Mesenchymal stem cell (in vitro differentiated cells and primary cell): ENCODE data around the gene RHAG.
"Not testable (repeated sequence)": the region's sequence is repeated elsewhere in the genome, so short reads cannot be mapped to it uniquely, and the experiment has no call there.

Experiments
- DNase-seq: peaks from one replicate; pipeline ENCODE4 v3.0.0-alpha.2; 2013
- H2AFZ ChIP-seq: one replicate; pipeline ENCODE4 v1.6.1; 2013; ENCODE audit warnings: low read depth, mild to moderate bottlenecking, control low read depth, inconsistent platforms, low read length, moderate library complexity
- H2AK5ac ChIP-seq: 2 replicates; pipeline ENCODE4 v1.6.1; 2013; ENCODE audit warnings: low read length, moderate library complexity, mild to moderate bottlenecking, inconsistent platforms; ENCODE audit not compliant: severe bottlenecking
- H2BK120ac ChIP-seq: one replicate; pipeline ENCODE4 v1.6.1; 2013; ENCODE audit warnings: low read depth, mild to moderate bottlenecking, inconsistent platforms, low read length, moderate library complexity
- H2BK12ac ChIP-seq, 2 experiments: one replicate each; pipeline ENCODE4 v1.6.1; 2013; ENCODE audit warnings: inconsistent platforms in 2 of 2, low read length in 2 of 2, mild to moderate bottlenecking in 2 of 2, moderate library complexity in 2 of 2, control low read depth in 1 of 2
- H2BK15ac ChIP-seq: one replicate; pipeline ENCODE4 v1.6.1; 2013; ENCODE audit warnings: mild to moderate bottlenecking, low read depth, inconsistent platforms; ENCODE audit not compliant: poor library complexity, severe bottlenecking
- H2BK5ac ChIP-seq: 2 replicates; pipeline ENCODE4 v1.6.1; 2013; ENCODE audit warnings: low read depth, mild to moderate bottlenecking, low read length, control low read depth, inconsistent platforms; ENCODE audit not compliant: poor library complexity, severe bottlenecking
- H3K14ac ChIP-seq, 2 experiments: one replicate each; pipeline ENCODE4 v1.6.1; 2013; ENCODE audit warnings: inconsistent platforms in 2 of 2, low read length in 2 of 2, control low read depth in 1 of 2, mild to moderate bottlenecking in 1 of 2, moderate library complexity in 1 of 2
- H3K18ac ChIP-seq, 2 experiments: one replicate each; pipeline ENCODE4 v1.6.1; 2013; ENCODE audit warnings: inconsistent platforms in 2 of 2, low read length in 2 of 2, control low read depth in 1 of 2, low read depth in 1 of 2, mild to moderate bottlenecking in 1 of 2
- H3K23ac ChIP-seq, 2 experiments: one replicate each; pipeline ENCODE4 v1.6.1; 2013; ENCODE audit warnings: inconsistent platforms in 2 of 2, low read length in 2 of 2, mild to moderate bottlenecking in 2 of 2, moderate library complexity in 2 of 2, control low read depth in 1 of 2
- H3K27ac ChIP-seq: 2 replicates; pipeline ENCODE4 v1.5.1; 2013; ENCODE audit warnings: mild to moderate bottlenecking, moderate library complexity, low read length, control low read depth, inconsistent platforms; ENCODE audit not compliant: poor library complexity, severe bottlenecking
- H3K27me3 ChIP-seq, 2 experiments: 2 replicates each; pipeline versions ENCODE4 v1.6.1 to v1.7.0; 2013; ENCODE audit warnings: low read length in 2 of 2, mild to moderate bottlenecking in 2 of 2, moderate library complexity in 2 of 2, control low read depth in 1 of 2, inconsistent platforms in 1 of 2; ENCODE audit not compliant: control insufficient read depth in 1 of 2, insufficient read depth in 1 of 2
- H3K36me3 ChIP-seq, 2 experiments: 2 replicates each; pipeline versions ENCODE4 v1.6.1 to v1.7.0; 2013; ENCODE audit warnings: low read length in 2 of 2, control low read depth in 1 of 2, inconsistent platforms in 1 of 2, low read depth in 1 of 2, mild to moderate bottlenecking in 1 of 2; ENCODE audit not compliant: insufficient read depth in 2 of 2, control insufficient read depth in 1 of 2
- H3K4ac ChIP-seq, 2 experiments: one replicate each; pipeline ENCODE4 v1.6.1; 2013; ENCODE audit warnings: inconsistent platforms in 2 of 2, low read length in 2 of 2, mild to moderate bottlenecking in 2 of 2, moderate library complexity in 2 of 2, control low read depth in 1 of 2, low read depth in 1 of 2
- H3K4me1 ChIP-seq: 2 replicates; pipeline ENCODE4 v1.6.1; 2013; ENCODE audit warnings: low read depth, low read length, control low read depth; ENCODE audit not compliant: control insufficient read depth, insufficient read depth
- H3K4me2 ChIP-seq: 2 replicates; pipeline ENCODE4 v1.6.1; 2013; ENCODE audit warnings: low read length, mild to moderate bottlenecking, inconsistent platforms; ENCODE audit not compliant: poor library complexity, severe bottlenecking
- H3K4me3 ChIP-seq, 2 experiments: 2 replicates each; pipeline versions ENCODE4 v1.5.1 to v1.7.0; 2013; ENCODE audit warnings: low read length in 2 of 2, mild to moderate bottlenecking in 2 of 2, control low read depth in 1 of 2, low read depth in 1 of 2; ENCODE audit not compliant: insufficient read depth in 1 of 2
- H3K79me1 ChIP-seq: replicated peaks from 2 replicates; pipeline ENCODE4 v1.6.1; 2013; ENCODE audit warnings: mild to moderate bottlenecking, control low read depth, low read length, inconsistent platforms; ENCODE audit not compliant: poor library complexity, severe bottlenecking
- H3K9ac ChIP-seq: 2 replicates; pipeline ENCODE4 v1.7.0; 2013; ENCODE audit warnings: mild to moderate bottlenecking, low read length, moderate library complexity
- H3K9me3 ChIP-seq: 2 replicates; pipeline ENCODE4 v1.7.0; 2013; ENCODE audit warnings: mild to moderate bottlenecking, low read length; ENCODE audit not compliant: control insufficient read depth
- H4K8ac ChIP-seq: one replicate; pipeline ENCODE4 v1.6.1; 2013; ENCODE audit warnings: inconsistent platforms, mild to moderate bottlenecking, low read length, moderate library complexity
- H4K91ac ChIP-seq: one replicate; pipeline ENCODE4 v1.6.1; 2013; ENCODE audit warnings: mild to moderate bottlenecking, low read length, inconsistent platforms
- WGBS: methylation state at CpG from one replicate; pipeline ENCODE4 v1.1.7; 2013; ENCODE audit warnings: mixed read lengths; 5-methylcytosine and 5-hydroxymethylcytosine counted together

The RHAG gene

GRCh38 chr6:49626811-49627210 is 9.8 kb downstream of the RHAG start:
- 89% methylated on average over 3 of the region's 3 CpGs for WGBS
- Histone ChIP-seq H3K4me2 (no peak overlapping the region), H3K79me1 (no peaks in the 10 kb centered on the region), H3K4ac (no peak overlapping the region), H4K91ac (no peak overlapping the region), H2BK12ac (no peak overlapping the region), H3K9me3 (no peaks in the 10 kb centered on the region), H3K4me3 (no peak overlapping the region), H2BK15ac (no peak overlapping the region), H2BK5ac (no peak overlapping the region), H2AK5ac (no peak overlapping the region), H3K18ac (no peak overlapping the region), H3K9ac (no peak overlapping the region), H2BK120ac (no peak overlapping the region), H3K14ac (no peak overlapping the region), H3K36me3 (no peaks in the 10 kb centered on the region), H2AFZ (no peak overlapping the region), H3K4me1 (no peaks in the 10 kb centered on the region), H3K27ac (no peak overlapping the region), H3K23ac (no peak overlapping the region), H4K8ac (no peak overlapping the region), H3K27me3 (peaks cover 0 to 3% of the 10 kb centered on the region in 2 experiments)
- DNase-seq = no peak

- no peak overlapping the region for H2AFZ ChIP-seq
- no peak overlapping the region for H3K27ac ChIP-seq
- no peaks in the 10 kb centered on the region for H3K4me1 ChIP-seq
- no peak overlapping the region for H2BK15ac ChIP-seq
- no peak overlapping the region for H2AK5ac ChIP-seq
- no peak overlapping the region for H3K4me3 ChIP-seq
- no peak for DNase-seq
- no peak overlapping the region for H2BK120ac ChIP-seq
- H2BK5ac ChIP-seq = no peak overlapping the region
- H4K91ac ChIP-seq = no peak overlapping the region
- no peak overlapping the region for H3K9ac ChIP-seq
- H3K14ac ChIP-seq = no peak overlapping the region
- no peaks in the 10 kb centered on the region for H3K9me3 ChIP-seq
- peaks cover 0 to 8% of the 10 kb centered on the region in 2 experiments for H3K27me3 ChIP-seq
- no peak overlapping the region for H3K23ac ChIP-seq
- no peak overlapping the region for H3K4ac ChIP-seq
- H3K4me2 ChIP-seq = no peak overlapping the region
- no peak overlapping the region for H4K8ac ChIP-seq
- no peaks in the 10 kb centered on the region for H3K79me1 ChIP-seq
- H2BK12ac ChIP-seq = no peak overlapping the region
- no peak overlapping the region for H3K18ac ChIP-seq
- no peaks in the 10 kb centered on the region for H3K36me3 ChIP-seq
These were observed 18.4 kb downstream of the RHAG start for GRCh38 chr6:49618257-49618656.

GRCh38 chr6:49614144-49614543 is 22.5 kb downstream of the RHAG start:
- not testable (repeated sequence) for H3K27ac ChIP-seq, H4K91ac ChIP-seq, H3K4me1 ChIP-seq, H2BK120ac ChIP-seq, H4K8ac ChIP-seq, H2AK5ac ChIP-seq, H3K18ac ChIP-seq, H3K4ac ChIP-seq, H3K4me2 ChIP-seq, H3K9me3 ChIP-seq, H3K79me1 ChIP-seq, H2BK5ac ChIP-seq, H3K14ac ChIP-seq, H2BK12ac ChIP-seq, H3K23ac ChIP-seq, H2BK15ac ChIP-seq, DNase-seq, H3K36me3 ChIP-seq, H3K9ac ChIP-seq, H2AFZ ChIP-seq, H3K4me3 ChIP-seq
- WGBS = 83% methylated on average over 3 of the region's 5 CpGs
- peaks cover 3 to 10% of the 10 kb centered on the region in 2 experiments for H3K27me3 ChIP-seq

DNA sequence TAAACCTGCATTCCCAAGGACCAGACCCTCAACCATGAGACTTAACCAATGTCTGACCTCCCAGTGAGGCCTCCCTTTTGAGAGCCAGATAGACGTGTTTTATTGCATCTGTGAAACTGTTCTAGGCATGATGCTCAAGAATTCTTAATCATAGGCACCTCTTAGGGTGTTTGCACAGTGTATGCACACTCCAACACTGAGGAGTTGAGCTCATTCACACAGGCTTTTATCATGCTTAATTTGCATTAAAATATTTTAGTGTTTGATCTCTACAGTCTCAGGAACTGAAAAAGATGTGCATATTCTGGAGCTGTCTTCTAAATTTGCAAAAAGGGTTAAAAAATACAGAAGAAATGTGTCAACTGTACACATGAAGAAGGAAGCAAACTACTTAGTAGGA is 27.4 kb downstream of the RHAG start:
- Histone ChIP-seq H3K23ac (no peak overlapping the region), H2AK5ac (no peak overlapping the region), H3K36me3 (no peaks in the 10 kb centered on the region), H3K4me3 (no peak overlapping the region), H3K9me3 (no peaks in the 10 kb centered on the region), H3K4ac (no peak overlapping the region), H2BK15ac (no peak overlapping the region), H4K91ac (no peak overlapping the region), H2AFZ (no peak overlapping the region), H3K9ac (no peak overlapping the region), H3K79me1 (no peaks in the 10 kb centered on the region), H3K14ac (no peak overlapping the region), H2BK120ac (no peak overlapping the region), H3K18ac (no peak overlapping the region), H2BK12ac (no peak overlapping the region), H3K27me3 (peaks cover 0 to 13% of the 10 kb centered on the region in 2 experiments), H4K8ac (no peak overlapping the region), H3K4me1 (no peaks in the 10 kb centered on the region), H2BK5ac (no peak overlapping the region), H3K4me2 (no peak overlapping the region), H3K27ac (no peak overlapping the region)
- WGBS = 71% methylated on average over 1 of the region's 1 CpG
- DNase-seq = no peak
